B cell (primary cell): ENCODE measurements around the gene TRIM41.

Experiments used
- CTCF ChIP-seq: fragments of 200-600 bp; IDR thresholded peaks from one replicate; pipeline ENCODE4 v1.8.0; 2022; ENCODE audit warnings: antibody characterized with exemption, mild to moderate bottlenecking
- EZH2 ChIP-seq: IDR thresholded peaks from 2 replicates; pipeline ENCODE4 v1.6.1; 2012; ENCODE audit warnings: borderline replicate concordance, low read depth, mild to moderate bottlenecking, moderate library complexity, low read length; ENCODE audit not compliant: insufficient read depth, poor library complexity, severe bottlenecking

- TF ChIP-seq CTCF (no peak), EZH2 (no peak)
These were observed 9.5 kb downstream of the TRIM41 start for GRCh38 chr5:181232593-181232992.
